ENCODE data around the gene CASP7. TPM values are rescaled to one million over a fixed set of nuclear protein-coding genes. Genes with fewer than 3 reads are reported as not detected.

CASP7 gene
- total and polyA plus RNA-seq, 10 of the 15 experiments (the other 5 are each of a cell fraction or from before 2014, with no cell fraction given), result 23.7 to 34.4 (median 28.7) TPM

DNA sequence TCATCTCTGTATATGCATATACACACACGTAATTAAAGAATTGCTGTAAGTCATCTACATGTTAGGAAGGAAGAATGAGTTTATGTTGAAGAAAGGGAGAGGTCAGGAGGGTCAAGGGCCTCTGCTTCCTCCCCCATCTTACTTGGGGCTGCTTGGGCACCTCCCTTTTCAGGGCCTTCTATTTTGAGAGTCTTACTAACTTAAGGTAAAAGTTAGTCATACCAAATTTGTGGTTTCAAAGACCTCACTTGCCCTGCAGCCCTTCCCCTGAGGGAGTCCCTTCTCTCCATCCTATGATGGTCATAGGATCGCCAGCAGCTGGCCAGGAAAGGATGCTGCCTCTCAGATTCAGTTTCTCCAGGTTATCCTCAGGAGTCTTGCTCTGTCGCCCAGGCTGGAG lies 74.4 kb downstream of the CASP7 start (continued):
- TF ChIP-seq, protein P1, sequence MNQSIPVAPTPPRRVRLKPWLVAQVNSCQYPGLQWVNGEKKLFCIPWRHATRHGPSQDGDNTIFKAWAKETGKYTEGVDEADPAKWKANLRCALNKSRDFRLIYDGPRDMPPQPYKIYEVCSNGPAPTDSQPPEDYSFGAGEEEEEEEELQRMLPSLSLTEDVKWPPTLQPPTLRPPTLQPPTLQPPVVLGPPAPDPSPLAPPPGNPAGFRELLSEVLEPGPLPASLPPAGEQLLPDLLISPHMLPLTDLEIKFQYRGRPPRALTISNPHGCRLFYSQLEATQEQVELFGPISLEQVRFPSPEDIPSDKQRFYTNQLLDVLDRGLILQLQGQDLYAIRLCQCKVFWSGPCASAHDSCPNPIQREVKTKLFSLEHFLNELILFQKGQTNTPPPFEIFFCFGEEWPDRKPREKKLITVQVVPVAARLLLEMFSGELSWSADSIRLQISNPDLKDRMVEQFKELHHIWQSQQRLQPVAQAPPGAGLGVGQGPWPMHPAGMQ (IDR thresholded peaks at IDR 0.05; ENCODE audit: borderline replicate concordance), result no peak
- TF ChIP-seq HDGF (IDR thresholded peaks at IDR 0.05) (no peak), RUNX3 (IDR thresholded peaks at IDR 0.05; ENCODE audit: low read length) (no peak), TCF12 (IDR thresholded peaks at IDR 0.05; ENCODE audit: low read depth, low read length) (no peak), MYB (IDR thresholded peaks at IDR 0.05; ENCODE audit: borderline replicate concordance, low read depth, low read length) (no peak)
- TF ChIP-seq, protein P2, sequence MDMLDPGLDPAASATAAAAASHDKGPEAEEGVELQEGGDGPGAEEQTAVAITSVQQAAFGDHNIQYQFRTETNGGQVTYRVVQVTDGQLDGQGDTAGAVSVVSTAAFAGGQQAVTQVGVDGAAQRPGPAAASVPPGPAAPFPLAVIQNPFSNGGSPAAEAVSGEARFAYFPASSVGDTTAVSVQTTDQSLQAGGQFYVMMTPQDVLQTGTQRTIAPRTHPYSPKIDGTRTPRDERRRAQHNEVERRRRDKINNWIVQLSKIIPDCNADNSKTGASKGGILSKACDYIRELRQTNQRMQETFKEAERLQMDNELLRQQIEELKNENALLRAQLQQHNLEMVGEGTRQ (IDR thresholded peaks at IDR 0.05; ENCODE audit: borderline replicate concordance, low read depth, low read length), result no peak
- TF ChIP-seq, protein P3, sequence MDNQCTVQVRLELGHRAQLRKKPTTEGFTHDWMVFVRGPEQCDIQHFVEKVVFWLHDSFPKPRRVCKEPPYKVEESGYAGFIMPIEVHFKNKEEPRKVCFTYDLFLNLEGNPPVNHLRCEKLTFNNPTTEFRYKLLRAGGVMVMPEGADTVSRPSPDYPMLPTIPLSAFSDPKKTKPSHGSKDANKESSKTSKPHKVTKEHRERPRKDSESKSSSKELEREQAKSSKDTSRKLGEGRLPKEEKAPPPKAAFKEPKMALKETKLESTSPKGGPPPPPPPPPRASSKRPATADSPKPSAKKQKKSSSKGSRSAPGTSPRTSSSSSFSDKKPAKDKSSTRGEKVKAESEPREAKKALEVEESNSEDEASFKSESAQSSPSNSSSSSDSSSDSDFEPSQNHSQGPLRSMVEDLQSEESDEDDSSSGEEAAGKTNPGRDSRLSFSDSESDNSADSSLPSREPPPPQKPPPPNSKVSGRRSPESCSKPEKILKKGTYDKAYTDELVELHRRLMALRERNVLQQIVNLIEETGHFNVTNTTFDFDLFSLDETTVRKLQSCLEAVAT (IDR thresholded peaks at IDR 0.05), result no peak

DNA sequence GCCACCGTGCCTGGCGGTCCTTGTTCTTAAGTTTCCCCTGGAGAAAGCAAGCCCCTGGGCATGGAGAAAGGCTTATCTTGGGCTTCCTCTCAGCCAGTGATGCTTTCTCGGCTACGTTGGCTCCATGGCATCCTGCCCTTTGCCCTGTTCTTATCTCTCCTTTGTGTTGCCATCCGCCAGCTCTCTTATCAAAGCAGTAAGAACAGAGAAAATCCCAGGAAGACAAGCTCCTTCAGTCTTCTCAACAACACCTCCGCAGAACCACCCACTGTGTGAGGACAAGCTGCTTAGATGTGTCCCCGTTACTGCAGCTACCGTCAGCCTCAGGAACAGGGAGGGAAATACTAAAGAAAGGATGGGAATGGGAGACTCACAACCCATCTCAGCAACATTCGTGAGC lies 75.1 kb downstream of the CASP7 start:
- SMC1A ChIA-PET (ENCODE audit: uncharacterized antibody, unreplicated experiment), result no interaction called here
- H3K79me2 ChIP-seq (ENCODE audit: control insufficient read depth, insufficient read depth, low read length), result no peaks in the 10 kb centered on the region
- RAD21 ChIA-PET (ENCODE audit: unreplicated experiment), result no interaction called here
- no peak overlapping the region for H2AFZ ChIP-seq (ENCODE audit: control insufficient read depth, low read depth, low read length)
- H3K9ac ChIP-seq (ENCODE audit: control insufficient read depth, insufficient read depth, low read length), result no peak overlapping the region
- H3K4me2 ChIP-seq (ENCODE audit: control insufficient read depth, insufficient read depth), result no peak overlapping the region
- intact Hi-C loops (cut with micrococcal nuclease; ENCODE audit: unreplicated experiment), result no loop called here
- no peak for FAIRE-seq
- CTCF ChIA-PET, result no interaction called here
- no peak for DNase-seq (ENCODE audit: low read depth, low spot score)
- BruUV-seq (replicated peaks), result no TSS peak
- in situ Hi-C loops (cut with MboI), result no loop called here
- H3K9me3 ChIP-seq (replicated peaks; ENCODE audit: control insufficient read depth, insufficient read depth, low read length), result no peaks in the 10 kb centered on the region
- ATAC-seq, result no peak
- no peaks in the 10 kb centered on the region for H4K20me1 ChIP-seq (ENCODE audit: control insufficient read depth, insufficient read depth)
- POLR2A ChIA-PET, result no interaction called here
- H3K4me1 ChIP-seq (ENCODE audit: control insufficient read depth, insufficient read depth, low read length), result no peaks in the 10 kb centered on the region
- H3K27me3 ChIP-seq (replicated peaks in 1 of 2; ENCODE audit: control insufficient read depth in 2 of 2, insufficient read depth in 2 of 2, low read length in 1 of 2), result no peaks in the 10 kb centered on the region
- 66% methylated on average over 9 of the region's 9 CpGs for WGBS (ENCODE audit: insufficient coverage, insufficient replicate concordance, low lambda C conversion rate, missing lambda C conversion rate)
- TF ChIP-seq IRF4 (IDR thresholded peaks at IDR 0.05; ENCODE audit: low read depth, low read length) (no peak), CHD1 (IDR thresholded peaks at IDR 0.05; ENCODE audit: low read depth, low read length) (no peak), YY1 (IDR thresholded peaks at IDR 0.05; ENCODE audit: low read depth, low read length) (no peak), DPF2 (IDR thresholded peaks at IDR 0.05) (no peak), RFX5 (IDR thresholded peaks at IDR 0.05; ENCODE audit: low read depth, low read length) (no peak), NR2C2 (IDR thresholded peaks at IDR 0.05; ENCODE audit: borderline replicate concordance, control insufficient read depth, insufficient read length, low read depth) (no peak), CEBPB (IDR thresholded peaks at IDR 0.05; ENCODE audit: borderline replicate concordance in 1 of 2, low read depth in 2 of 2, low read length in 2 of 2) (no peak), HDGF (IDR thresholded peaks at IDR 0.05) (no peak), EP300 (IDR thresholded peaks at IDR 0.05; ENCODE audit: borderline replicate concordance in 1 of 2, control insufficient read depth in 1 of 2, low read depth in 2 of 2, low read length in 2 of 2) (no peak), ZNF622 (IDR thresholded peaks at IDR 0.05) (no peak), EZH2 (IDR thresholded peaks at IDR 0.05; ENCODE audit: borderline replicate concordance, control insufficient read depth, low read depth, low read length) (no peak), MTA3 (IDR thresholded peaks at IDR 0.05; ENCODE audit: borderline replicate concordance, low read length) (no peak)
- TF ChIP-seq, protein P4, sequence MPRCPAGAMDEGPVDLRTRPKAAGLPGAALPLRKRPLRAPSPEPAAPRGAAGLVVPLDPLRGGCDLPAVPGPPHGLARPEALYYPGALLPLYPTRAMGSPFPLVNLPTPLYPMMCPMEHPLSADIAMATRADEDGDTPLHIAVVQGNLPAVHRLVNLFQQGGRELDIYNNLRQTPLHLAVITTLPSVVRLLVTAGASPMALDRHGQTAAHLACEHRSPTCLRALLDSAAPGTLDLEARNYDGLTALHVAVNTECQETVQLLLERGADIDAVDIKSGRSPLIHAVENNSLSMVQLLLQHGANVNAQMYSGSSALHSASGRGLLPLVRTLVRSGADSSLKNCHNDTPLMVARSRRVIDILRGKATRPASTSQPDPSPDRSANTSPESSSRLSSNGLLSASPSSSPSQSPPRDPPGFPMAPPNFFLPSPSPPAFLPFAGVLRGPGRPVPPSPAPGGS (IDR thresholded peaks at IDR 0.05; ENCODE audit: borderline replicate concordance, insufficient read depth, low read depth, low read length, poor library complexity, severe bottlenecking), result no peak
- no peak overlapping the region for H3K27ac ChIP-seq (ENCODE audit: control insufficient read depth, insufficient read depth)
- H3K36me3 ChIP-seq (ENCODE audit: control insufficient read depth in 2 of 2, insufficient read depth in 2 of 2, low read length in 1 of 2), result no peaks in the 10 kb centered on the region
- H3K4me3 ChIP-seq, result no peak overlapping the region
